ENCODE data around the gene AJAP1. TPM values are rescaled to one million over a fixed set of nuclear protein-coding genes. Genes with fewer than 3 reads are reported as not detected.

AJAP1 gene
- total and polyA plus RNA-seq, 2 experiments from 2014 or later: not detected

DNA sequence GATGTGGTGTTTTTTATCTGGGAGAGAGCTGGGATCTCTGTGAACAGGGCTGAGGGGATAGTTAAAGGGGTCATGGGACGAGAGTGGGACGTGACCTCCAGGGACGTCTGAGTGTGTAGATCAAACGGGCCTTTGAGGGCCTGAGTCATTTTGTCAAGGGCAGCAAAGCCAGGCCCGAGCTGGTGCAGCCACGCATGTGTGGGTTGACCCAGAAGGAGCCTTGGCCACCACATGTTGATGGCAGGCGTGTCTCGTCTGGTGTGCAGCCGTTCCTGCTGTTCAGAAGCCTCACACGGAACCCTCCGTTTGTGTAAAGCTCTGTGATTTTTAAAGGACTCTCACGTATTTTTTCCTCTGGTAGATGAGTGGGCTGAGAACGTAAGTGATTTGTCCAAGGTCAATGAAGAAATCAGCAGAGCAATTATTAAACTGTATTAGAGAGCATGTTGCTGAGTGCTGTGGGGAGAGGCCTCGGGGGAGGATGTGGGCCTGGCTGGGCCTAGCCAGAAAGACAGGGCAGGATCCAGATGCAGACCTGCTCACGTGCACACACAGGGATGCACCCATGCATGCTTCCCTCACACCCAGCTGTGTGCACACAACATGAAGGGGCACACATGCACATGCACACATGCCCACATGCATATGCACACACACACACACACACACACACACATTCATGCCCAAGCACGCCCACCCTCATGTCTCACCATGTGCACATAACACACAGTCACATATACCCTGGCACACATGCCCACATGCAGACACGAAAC lies 89.8 kb downstream of the AJAP1 start:
- ATAC-seq: no peak
- Mint-ChIP-seq H3K27ac (no peak overlapping the region), H3K27me3 (ENCODE audit: insufficient read depth, low read depth, poor library complexity) (peaks cover 6% of the 10 kb centered on the region)

DNA sequence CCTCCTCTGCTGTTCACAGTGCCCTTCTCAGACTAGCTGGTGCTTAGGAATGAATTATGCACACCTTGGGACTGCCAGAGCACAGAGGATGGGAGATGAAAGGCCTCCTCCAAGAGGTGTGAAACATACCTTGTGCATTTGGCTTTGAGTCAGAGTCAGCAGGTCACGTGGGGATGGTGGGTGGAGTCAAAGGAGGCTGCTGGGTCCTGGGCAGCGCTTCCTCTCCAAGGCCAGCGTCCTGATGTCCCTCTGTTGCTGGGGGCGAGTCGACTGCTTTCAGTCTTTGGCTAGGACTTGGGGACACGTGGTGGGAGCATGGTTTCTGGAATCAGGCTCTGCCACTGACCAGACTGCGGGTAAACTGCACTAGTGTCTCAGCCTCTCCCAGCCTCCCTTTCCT lies 91.2 kb downstream of the AJAP1 start:
- DNase-seq (ENCODE audit: low spot score) (no peak), ATAC-seq (no peak; the same call in 2 of the 3 replicates)
- Histone ChIP-seq H3K4me3 (no peak overlapping the region), H3K4me2 (no peak overlapping the region), H3K27me3 (ENCODE audit: insufficient read depth) (no peaks in the 10 kb centered on the region), H3K36me3 (ENCODE audit: insufficient read depth) (no peaks in the 10 kb centered on the region; the same call in 1 of the 2 replicates), H2AFZ (no peak overlapping the region), H3K4me1 (ENCODE audit: insufficient read depth) (no peaks in the 10 kb centered on the region), H3F3A (replicated peaks; ENCODE audit: low read depth) (no peaks in the 10 kb centered on the region), H3K79me2 (replicated peaks; ENCODE audit: insufficient read depth) (no peaks in the 10 kb centered on the region), H4K20me1 (replicated peaks; ENCODE audit: insufficient read depth) (no peaks in the 10 kb centered on the region), H3K27ac (ENCODE audit: low read depth) (no peak overlapping the region), H3K9me2 (ENCODE audit: insufficient read depth) (no peaks in the 10 kb centered on the region)
- TF ChIP-seq, protein P1, sequence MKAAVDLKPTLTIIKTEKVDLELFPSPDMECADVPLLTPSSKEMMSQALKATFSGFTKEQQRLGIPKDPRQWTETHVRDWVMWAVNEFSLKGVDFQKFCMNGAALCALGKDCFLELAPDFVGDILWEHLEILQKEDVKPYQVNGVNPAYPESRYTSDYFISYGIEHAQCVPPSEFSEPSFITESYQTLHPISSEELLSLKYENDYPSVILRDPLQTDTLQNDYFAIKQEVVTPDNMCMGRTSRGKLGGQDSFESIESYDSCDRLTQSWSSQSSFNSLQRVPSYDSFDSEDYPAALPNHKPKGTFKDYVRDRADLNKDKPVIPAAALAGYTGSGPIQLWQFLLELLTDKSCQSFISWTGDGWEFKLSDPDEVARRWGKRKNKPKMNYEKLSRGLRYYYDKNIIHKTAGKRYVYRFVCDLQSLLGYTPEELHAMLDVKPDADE (IDR thresholded peaks at IDR 0.05): no peak
- TF ChIP-seq NANOG (IDR thresholded peaks at IDR 0.05; ENCODE audit: borderline replicate concordance) (no peak), JUNB (IDR thresholded peaks at IDR 0.05; ENCODE audit: unreplicated experiment) (no peak), ZNF462 (CRISPR knock-in tag; IDR thresholded peaks at IDR 0.05) (no peak), ZNF331 (CRISPR knock-in tag; IDR thresholded peaks at IDR 0.05; ENCODE audit: low read depth) (no peak), POLR2AphosphoS5 (IDR thresholded peaks at IDR 0.05; ENCODE audit: low read depth) (no peak), STAT1 (IDR thresholded peaks at IDR 0.05; ENCODE audit: unreplicated experiment) (no peak), ZNF114 (CRISPR knock-in tag; IDR thresholded peaks at IDR 0.05) (no peak), EZH2 (IDR thresholded peaks at IDR 0.05; ENCODE audit: low read depth, unreplicated experiment) (no peak), EZH2phosphoT487 (IDR thresholded peaks at IDR 0.05; ENCODE audit: unreplicated experiment) (no peak)
- TF ChIP-seq, protein P2, sequence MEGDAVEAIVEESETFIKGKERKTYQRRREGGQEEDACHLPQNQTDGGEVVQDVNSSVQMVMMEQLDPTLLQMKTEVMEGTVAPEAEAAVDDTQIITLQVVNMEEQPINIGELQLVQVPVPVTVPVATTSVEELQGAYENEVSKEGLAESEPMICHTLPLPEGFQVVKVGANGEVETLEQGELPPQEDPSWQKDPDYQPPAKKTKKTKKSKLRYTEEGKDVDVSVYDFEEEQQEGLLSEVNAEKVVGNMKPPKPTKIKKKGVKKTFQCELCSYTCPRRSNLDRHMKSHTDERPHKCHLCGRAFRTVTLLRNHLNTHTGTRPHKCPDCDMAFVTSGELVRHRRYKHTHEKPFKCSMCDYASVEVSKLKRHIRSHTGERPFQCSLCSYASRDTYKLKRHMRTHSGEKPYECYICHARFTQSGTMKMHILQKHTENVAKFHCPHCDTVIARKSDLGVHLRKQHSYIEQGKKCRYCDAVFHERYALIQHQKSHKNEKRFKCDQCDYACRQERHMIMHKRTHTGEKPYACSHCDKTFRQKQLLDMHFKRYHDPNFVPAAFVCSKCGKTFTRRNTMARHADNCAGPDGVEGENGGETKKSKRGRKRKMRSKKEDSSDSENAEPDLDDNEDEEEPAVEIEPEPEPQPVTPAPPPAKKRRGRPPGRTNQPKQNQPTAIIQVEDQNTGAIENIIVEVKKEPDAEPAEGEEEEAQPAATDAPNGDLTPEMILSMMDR (conservative IDR thresholded peaks at IDR 0.05; ENCODE audit: low read depth in 2 of 2): no peak
- no peaks in the 10 kb centered on the region for H3K36me3 Mint-ChIP-seq (ENCODE audit: low read depth)
- no peak overlapping the region for H3K27ac Mint-ChIP-seq
- H3K9me3 Mint-ChIP-seq: no peaks in the 10 kb centered on the region
- H3K4me3 Mint-ChIP-seq: no peak overlapping the region
- H3K4me1 Mint-ChIP-seq: peaks cover 6% of the 10 kb centered on the region
- H3K27me3 Mint-ChIP-seq (ENCODE audit: insufficient read depth, low read depth, poor library complexity): peaks cover 6% of the 10 kb centered on the region

More for the DNA sequence above, 89.8 kb downstream of the AJAP1 start:
- Histone ChIP-seq H3K36me3 (ENCODE audit: insufficient read depth) (no peaks in the 10 kb centered on the region; the same call in 1 of the 2 replicates), H2AFZ (no peak overlapping the region), H3K27me3 (ENCODE audit: insufficient read depth) (no peaks in the 10 kb centered on the region), H3K4me2 (no peak overlapping the region), H3K4me1 (ENCODE audit: insufficient read depth) (no peaks in the 10 kb centered on the region), H3K4me3 (no peak overlapping the region), H3K79me2 (replicated peaks; ENCODE audit: insufficient read depth) (no peaks in the 10 kb centered on the region), H3K9me2 (ENCODE audit: insufficient read depth) (no peaks in the 10 kb centered on the region), H3K27ac (ENCODE audit: low read depth) (no peak overlapping the region), H3F3A (replicated peaks; ENCODE audit: low read depth) (no peaks in the 10 kb centered on the region), H4K20me1 (replicated peaks; ENCODE audit: insufficient read depth) (no peaks in the 10 kb centered on the region)
- Mint-ChIP-seq H3K36me3 (ENCODE audit: low read depth) (peaks cover 7% of the 10 kb centered on the region; the same call in 2 of the 3 replicates), H3K4me3 (no peak overlapping the region), H3K9me3 (peaks cover 4% of the 10 kb centered on the region; the same call in 2 of the 3 replicates), H3K4me1 (peaks cover 13% of the 10 kb centered on the region)
- no peak for TF ChIP-seq ZNF114 (CRISPR knock-in tag; IDR thresholded peaks at IDR 0.05)
- no peak for TF ChIP-seq EZH2 (IDR thresholded peaks at IDR 0.05; ENCODE audit: low read depth, unreplicated experiment)
- TF ChIP-seq STAT1 (IDR thresholded peaks at IDR 0.05; ENCODE audit: unreplicated experiment): no peak
- no peak for TF ChIP-seq POLR2AphosphoS5 (IDR thresholded peaks at IDR 0.05; ENCODE audit: low read depth)
- no peak for TF ChIP-seq JUNB (IDR thresholded peaks at IDR 0.05; ENCODE audit: unreplicated experiment)
- TF ChIP-seq NANOG (IDR thresholded peaks at IDR 0.05; ENCODE audit: borderline replicate concordance): no peak
- DNase-seq (ENCODE audit: low spot score): no peak

Data from GM23338 (cell line).